LHCN-M2 (cell line): ENCODE measurements around the gene PPP6R3. TPM values are rescaled to one million over a fixed set of nuclear protein-coding genes. Genes with fewer than 3 reads are reported as not detected.
"Not testable (repeated sequence)": the region's sequence is repeated elsewhere in the genome, so short reads cannot be mapped to it uniquely, and the experiment has no call there.

ENCODE experiments used
- DNase-seq: peaks from one replicate; pipeline ENCODE4 v3.0.0-alpha.2; 2012; ENCODE audit warnings: low read depth
- total RNA-seq: library from RNA; depleted of rRNA; stranded (reverse); fragments of >200 nt; gene quantifications from 2 replicates; pipeline ENCODE4 v1.2.3, GENCODE V29; 2014

PPP6R3 gene
- total RNA-seq, 1 experiment from 2014 or later = 84.6 TPM

DNA sequence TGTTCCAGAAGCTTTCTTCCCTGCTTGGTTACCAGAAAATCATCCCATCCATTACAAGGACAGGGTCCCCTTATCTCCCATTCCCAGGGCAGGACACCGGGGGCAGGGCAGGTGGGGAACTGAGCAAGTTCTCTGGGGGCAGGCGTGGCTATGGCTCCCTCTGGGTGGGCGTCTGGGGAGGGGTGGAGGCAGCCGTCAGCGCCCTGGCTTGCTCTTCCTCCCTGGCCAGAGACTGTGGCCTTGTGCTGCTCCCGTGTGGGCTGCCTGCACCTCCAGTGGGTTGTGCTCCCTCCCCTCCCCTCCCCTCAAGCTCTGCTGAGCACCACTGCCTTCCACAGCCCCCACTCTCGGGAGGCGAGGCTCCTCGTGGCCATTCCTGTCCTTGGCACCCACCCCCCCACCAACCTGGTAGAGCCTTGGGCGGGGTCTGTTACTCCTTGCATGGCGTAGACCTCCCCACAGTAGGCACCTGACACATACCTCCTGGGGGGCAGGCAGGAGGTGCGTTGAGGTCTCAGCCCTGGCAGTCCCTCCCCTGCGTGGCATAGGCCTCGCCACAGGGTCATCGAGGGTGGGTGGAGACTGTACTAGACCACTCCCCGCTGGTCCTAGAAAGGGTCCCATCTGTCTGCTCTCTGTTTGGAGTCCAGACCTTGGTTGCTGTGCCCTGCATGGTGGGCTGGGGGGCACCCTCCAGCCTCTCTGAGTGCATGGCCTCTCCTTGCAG lies 24.2 kb upstream of the PPP6R3 start:
- DNase-seq = no peak

DNA sequence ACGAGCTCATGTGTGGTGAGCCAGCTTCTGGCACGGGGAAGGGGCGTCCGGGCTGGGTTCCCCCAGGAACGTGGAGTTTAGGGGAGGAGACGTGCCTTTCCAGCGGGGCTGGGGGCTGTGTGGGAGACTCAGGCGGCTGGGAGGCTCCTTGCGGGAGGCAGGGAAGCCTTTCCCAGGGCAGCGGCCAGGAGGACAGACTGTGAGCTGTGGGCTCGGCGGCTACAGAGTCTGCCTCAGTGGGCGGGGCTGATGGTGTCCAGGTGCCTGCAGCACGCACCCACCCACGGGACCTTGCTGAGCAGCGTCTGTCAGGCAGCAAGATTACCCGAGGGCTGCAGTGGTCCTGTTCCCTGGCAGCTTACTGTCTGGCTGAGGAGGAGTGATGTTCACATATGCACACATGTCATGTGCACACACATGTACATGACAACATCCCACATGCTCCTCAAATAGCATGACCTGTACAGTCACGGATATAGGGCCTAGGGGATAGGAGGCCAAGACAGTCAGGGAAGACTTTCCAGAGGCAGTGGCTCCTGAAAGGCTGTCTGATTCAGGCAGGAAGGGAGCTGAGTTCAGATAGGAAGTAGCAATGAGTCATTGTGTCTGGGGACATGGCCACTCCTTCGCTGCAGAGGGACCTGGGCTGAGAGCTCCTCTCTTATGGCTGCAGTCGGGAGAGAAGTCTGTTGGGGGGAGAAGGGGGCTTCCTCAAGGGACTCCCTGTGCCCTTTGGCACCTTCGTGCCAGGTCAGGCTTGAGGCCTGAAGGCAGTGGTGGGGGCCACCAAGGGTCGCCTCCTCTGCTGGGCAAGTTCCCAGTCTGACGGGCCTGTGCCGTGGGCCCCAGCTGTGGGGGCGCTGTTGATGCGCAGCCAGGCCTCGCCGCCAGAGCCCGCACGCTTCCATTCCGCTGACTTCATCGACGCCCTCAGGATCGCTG lies 23.3 kb upstream of the PPP6R3 start:
- DNase-seq = peak; percentile 68

DNA sequence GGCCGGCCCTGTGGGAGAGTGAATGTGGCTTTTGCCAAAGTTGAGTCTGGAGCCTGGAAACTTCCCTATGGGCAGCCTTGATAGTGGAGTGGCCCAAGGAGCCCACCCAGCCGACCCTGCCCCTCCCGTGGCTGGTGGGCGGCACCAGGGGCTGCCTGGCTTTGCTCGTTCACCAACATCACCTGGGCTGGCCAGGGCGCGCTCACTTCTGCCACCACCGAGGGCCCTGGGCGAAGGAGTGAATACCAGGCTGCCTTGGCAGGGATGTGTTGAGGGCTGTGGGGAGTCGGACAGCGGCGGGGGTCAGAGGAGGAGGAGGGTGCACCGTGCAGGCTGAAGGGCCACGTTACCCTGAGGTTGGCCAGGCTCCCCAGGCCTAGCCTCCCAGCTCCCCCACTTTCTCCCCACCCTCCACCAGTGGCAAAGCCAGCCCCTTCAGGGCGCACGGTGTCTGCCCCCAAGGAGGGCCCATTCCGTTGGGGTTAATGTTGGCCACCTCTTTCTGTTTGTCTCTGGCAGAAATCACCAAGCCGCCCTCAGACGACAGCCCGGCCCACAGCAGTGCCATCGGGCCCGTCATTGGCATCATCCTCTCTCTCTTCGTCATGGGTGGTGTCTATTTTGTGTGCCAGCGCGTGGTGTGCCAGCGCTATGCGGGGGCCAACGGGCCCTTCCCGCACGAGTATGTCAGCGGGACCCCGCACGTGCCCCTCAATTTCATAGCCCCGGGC lies 22.5 kb upstream of the PPP6R3 start:
- no peak for DNase-seq

DNA sequence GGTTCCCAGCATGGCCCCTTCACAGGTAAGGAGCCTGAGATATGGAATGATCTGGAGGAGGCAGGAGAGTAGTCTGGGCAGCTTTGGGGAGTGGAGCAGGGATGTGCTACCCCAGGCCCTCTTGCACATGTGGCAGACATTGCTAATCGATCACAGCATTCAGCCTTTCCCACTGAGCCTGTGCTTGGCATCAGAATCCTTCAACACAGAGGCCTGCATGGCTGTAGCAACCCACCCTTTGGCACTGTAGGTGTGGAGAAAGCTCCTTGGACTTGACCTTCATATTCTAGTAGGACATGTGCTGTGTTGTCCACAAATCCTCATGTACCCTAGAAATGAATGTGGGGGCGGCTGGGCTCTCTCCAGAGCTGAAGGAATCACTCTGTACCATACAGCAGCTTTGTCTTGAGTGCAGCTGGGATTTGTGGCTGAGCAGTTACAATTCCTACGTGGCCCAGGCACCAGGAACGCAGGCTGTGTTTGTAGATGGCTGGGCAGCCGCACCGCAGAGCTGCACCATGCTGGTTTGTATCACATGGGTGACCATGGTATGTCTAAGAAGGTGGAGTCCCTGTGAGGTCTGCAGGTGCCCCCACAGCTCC lies 21.8 kb upstream of the PPP6R3 start:
- no peak for DNase-seq

DNA sequence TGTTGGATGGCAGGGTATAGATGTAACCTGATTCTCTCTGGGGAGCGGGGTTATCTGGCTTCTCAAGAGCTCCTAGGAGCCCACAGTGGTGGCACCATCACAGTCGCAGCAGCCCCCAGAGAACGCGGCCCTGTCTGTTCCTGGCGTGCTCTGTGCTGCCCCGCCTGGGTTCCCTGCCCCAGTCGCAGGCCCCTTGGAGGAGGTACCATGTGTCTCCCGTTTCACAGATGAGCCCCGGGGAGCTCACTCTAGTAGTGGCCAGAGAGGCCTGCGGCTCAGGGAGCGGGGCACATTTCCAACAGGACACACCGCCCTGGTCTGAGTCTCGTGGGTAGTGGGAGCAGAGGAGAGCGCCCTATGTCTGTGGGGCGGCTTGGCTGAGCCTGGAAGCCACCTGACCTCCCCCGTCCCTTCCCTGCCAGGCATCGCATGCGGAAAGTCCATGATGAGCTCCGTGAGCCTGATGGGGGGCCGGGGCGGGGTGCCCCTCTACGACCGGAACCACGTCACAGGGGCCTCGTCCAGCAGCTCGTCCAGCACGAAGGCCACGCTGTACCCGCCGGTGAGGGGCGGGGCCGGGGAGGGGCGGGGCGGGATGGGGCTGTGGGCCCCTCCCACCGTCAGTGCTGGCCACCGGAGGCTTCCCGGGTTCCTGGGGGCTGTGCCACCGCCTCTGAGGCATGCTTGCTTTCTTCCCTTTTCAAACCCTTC lies 21.0 kb upstream of the PPP6R3 start:
- DNase-seq = no peak

DNA sequence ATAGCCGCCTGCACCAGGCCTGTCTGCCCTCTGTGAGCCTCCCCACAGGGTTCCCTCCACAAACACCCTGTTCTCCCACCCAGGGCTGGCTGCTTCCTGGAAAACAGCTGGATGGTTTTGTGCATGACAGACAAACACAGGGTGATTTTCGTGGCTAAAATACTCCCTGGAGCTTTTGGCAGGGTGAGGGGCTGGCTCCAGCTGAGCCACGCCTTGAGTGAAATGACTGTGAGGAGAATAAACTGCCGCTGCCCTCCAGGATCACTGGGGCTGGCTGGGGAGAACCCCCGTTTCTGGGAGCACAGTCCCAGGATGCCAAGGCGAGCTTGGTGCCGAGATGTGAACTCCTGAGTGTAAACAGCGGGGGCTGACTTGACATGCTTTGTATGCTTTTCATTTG lies 20.3 kb upstream of the PPP6R3 start:
- peak; percentile 11 for DNase-seq

DNA sequence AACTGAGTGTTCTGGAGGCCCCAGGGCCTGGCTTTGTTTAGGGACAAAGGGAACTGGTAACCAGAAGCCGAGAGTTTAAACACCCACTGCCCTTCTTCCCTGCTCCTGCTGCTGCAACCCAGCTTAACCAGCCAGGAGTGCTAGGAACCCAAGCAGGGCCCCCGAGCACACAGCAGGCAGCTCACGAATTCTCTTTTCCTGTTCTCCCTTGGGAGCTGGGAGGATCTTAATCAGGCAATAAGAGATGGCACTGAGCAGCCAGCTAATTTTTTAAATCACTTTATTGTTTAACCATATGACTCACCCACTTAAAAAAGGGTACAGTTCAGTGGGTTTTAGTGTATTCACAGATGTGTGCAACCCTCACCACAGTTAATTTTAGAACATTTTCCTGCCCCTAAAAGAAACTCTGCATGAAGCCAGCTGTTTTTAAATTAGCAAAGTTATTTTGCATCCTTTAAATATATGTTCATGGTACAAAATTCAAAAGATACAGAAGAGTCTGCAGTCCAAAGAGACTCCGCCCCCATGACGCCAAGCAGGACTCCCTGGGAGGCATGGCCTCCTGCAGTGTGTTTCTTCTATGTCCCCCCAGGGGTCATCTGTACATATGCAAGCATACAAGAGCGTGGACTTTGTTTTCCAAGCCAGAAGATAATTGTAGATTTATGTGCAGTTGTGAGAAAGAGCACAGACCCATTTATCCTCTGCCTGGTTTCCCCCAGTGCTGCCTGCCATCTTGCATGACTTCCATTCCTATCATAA lies 18.9 kb upstream of the PPP6R3 start:
- DNase-seq = peak; percentile 66

DNA sequence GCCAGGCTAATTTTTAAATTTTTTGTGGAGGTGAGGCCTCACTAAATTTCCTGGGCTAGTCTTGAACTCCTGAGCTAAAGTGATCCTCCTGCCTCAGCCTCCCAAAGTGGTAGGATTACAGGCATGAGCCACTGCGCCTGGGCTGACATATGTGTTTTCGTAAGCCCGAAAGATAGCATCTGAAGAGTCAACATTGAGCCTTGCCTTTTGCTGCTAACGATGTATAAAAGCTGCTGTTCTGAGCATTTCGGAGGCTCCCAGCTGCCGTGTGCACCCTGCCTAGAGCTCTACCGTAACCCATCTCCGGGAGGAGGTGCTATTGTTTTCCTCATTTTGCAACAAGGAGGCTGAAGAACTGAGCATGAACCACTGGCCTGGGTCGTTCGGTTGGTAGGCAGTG lies 18.1 kb upstream of the PPP6R3 start:
- DNase-seq = no peak

DNA sequence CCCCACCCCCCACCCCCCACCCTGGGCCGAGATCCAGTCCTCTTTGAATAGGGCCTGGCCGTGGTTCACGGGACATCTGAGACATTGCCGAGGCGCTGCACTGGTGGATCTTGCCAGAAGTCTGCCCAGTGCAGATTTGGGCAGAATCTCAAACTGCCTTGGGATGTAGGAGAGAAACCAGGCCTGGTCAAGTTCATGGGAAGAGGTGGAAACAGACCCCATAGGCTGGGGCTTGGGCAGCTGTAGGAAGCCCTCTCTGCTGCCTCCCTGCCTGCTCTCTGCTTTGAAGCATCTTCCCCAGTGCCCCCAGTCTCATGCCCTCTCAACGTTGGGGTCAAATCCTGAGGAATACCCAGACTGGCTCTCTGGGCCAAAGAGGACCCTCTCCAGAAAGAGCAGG lies 16.0 kb upstream of the PPP6R3 start:
- no peak for DNase-seq

DNA sequence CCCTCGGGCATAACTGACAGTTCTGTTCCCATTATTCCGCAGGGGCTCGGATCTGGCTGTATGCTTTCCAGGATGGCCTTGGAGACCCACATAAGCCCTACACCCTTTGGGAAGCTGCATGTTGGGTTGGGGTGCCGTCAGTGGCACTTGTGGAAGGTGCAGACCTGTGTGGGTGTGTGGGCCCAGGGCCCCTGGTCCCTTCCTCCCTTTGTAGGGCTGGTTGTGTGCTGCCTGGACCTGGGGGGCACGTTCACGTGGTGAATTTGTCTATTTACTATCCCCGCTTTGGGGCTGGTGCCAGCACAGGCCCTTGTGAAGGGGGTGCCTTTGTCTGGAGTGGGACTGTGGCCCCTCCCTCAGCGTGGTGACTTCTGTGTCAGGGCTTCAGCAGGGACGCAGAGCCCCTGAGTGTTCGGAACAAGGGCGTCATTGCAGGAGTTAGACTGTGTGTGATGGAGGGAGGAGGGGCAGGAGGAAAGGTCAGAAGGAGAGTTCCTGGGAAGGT lies 15.0 kb upstream of the PPP6R3 start:
- no peak for DNase-seq

DNA sequence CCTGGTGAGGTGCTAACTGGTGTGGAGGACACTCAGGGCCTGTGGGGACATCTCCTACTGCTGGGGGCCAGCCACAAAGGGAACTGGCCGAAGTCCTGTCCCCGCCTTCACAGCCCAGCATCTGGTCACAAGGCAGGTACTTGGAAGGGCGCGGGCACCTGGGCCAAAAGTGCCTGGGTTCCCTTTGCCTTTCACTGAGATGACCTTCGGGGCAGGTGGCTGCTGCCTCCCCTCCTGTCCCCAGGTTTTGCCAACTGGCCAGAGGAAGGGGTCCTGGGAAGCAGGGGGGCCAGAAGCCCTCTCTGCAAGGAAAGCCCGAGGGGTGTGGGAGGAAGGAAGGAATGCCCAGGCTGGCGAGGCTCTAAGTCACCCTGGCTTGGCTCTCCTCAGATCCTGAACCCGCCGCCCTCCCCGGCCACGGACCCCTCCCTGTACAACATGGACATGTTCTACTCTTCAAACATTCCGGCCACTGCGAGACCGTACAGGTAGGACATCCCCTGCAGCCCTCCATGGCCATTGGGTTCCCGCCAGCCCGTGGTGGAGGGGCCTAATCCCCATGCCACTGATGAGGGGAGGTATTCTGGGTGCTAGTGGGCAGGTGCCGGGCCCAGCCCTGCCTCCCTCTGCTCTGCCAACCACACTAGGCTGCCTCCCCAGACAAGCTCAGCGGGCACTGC lies 14.4 kb upstream of the PPP6R3 start:
- DNase-seq = no peak

DNA sequence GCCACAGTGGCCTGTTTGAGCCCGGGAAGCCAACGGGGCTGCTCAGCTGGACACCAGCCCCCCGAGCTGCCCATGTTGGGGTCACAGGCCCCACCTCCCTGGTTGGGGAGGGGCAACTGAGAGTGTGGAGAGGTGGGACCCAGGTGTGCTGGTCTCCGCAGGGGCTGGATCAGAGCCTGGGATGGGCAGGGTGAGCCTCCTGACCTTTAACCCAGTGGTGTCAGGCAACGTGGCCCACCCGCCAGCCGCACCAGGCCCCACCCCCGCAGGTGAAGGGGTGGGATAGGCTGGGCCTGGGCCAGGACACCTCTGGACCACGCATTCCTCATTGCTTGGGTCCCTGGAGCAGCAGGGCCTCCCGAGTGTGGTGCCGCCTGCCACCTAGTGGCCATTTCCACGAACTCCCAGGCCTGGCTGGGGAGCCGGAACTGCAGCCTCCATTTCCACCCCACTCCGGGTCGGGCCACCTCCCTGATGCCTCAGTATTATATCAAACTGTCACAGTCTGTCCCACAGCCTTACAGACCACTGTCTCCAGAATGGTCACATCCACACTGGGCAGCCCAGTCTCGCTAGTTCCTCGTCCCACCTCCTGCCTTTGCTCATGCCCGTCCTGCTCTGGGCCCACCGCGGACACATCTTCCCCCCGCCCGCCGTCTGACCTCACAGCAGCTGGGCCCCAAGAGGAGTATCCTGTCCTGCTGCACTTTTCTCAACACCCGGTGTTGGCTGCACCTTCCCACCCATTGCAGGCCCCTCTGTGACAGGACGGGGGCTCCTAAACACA lies 13.3 kb upstream of the PPP6R3 start:
- DNase-seq = peak; percentile 44

DNA sequence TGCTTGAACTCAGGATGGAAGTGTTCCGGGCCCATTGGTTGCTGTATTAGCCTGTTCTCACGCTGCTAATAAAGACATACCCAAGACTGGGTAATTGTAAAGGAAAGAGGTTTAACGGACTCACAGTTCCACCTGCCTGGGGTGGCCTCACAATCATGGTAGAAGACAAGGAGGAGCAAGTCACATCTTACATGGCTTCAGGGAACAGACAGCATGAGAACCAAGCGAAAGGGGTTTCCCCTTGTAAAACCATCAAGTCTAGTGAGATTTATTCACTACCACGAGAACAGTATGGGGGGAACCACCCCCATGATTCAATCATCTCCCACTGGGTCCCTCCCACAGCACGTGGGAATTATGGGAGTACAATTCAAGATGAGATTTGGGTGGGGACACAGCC lies 12.6 kb upstream of the PPP6R3 start:
- DNase-seq = not testable (repeated sequence)

DNA sequence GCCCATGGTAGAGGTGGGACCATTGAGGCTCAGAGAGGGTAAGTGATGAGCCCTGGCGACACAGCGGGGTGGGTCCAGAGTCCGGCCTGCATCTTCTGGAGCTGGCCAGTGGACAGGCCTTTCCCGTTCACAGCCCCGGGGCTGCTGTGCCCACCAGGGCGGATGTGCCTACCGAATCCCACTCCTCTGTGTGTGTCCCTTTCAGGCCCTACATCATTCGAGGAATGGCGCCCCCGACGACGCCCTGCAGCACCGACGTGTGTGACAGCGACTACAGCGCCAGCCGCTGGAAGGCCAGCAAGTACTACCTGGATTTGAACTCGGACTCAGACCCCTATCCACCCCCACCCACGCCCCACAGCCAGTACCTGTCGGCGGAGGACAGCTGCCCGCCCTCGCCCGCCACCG lies 11.9 kb upstream of the PPP6R3 start:
- DNase-seq = no peak

DNA sequence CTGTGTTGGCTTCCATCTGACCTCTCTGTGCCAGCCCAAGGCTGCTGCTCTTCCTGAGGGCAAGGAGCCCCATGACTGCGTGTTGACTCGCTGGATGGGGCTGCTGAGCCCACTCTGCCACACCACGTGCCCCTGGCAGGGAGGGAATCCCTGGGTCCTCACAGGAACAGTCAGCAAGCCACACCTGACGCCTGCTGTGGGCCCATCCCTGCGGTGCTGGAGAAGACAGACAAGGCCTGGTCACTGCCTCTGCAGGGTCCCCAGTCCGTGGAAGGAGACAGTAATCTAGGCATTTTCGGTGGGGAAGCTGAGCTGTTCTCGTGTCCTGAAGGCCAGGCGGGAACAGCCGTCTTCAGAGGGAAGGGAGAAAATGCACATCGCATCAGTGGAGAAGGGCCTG lies 10.6 kb upstream of the PPP6R3 start:
- DNase-seq = no peak

DNA sequence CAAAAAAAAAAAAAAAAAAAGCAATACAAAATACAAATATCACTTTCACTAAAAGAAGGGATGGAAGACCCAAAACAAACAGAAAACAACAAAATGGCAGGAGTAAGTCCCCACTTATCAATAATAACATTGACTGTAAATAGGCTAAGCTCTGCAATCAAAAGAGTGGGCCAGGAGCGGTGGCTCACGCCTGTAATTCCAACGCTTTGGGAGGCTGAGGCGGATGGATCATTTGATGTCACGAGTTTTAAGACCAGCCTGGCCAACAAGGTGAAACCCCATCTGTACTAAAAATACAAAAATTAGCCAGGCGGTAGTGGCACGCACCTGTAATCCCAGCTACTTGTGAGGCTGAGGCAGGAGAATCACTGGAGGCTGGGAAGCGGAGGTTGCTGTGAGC lies 9.8 kb upstream of the PPP6R3 start:
- no peak for DNase-seq

DNA sequence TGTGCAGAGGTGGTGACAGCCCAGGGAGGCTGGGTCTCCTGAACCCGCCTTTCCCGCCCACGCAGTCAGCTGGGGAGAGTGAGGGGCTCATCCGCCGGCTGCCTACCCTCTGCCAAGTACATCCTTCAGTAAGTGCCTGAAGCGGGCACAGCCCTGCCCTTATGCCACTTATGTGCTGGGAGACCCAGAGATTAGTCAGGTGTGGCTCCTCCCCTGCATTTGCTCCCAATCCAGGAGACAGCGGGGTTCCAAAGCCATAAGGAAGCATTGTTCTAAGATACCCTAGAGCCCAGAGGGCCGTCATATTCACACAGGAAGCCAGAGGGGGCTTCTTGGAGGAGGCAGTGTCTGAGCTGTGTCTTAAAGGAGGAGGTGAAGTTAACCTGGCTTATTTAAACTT lies 5.8 kb upstream of the PPP6R3 start:
- no peak for DNase-seq

DNA sequence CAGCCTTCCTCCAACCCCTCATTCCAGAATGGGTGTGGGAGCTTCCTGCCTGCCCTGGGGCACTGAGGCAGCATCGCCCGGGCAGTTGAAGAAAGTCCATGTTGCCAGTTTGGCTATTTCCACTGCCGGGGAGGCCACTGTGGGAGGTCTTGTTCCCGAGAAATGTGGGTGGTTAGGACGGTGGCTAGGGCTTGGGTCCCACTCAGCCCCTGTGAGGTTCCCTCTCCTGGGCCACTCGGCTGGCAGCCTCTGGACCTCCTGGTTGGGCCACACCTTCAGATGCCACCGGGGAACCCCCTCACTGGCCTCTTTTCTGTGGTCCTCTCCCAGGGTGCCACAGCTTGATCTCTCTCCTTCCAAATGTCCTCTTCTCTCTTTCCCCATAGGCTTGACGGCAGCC lies 5.1 kb upstream of the PPP6R3 start:
- DNase-seq = no peak
